ENCODE data around the gene RSPRY1.

The RSPRY1 gene

GRCh38 chr16:57145046-57146021 lies 40.8 kb upstream of the RSPRY1 start:
- no peak for DNase-seq
- H3K36me3 ChIP-seq (ENCODE audit: control insufficient read depth, insufficient read depth, low read length) = no peaks in the 10 kb centered on the region
- H3K4me3 ChIP-seq (ENCODE audit: insufficient read depth, low read depth, low read length, poor library complexity, severe bottlenecking) = no peak overlapping the region
- no peak overlapping the region for H3K27ac ChIP-seq (ENCODE audit: insufficient read depth, low read length, poor library complexity, severe bottlenecking)
- H3K4me1 ChIP-seq (ENCODE audit: control insufficient read depth, insufficient read depth, low read length, poor library complexity, severe bottlenecking) = peaks cover 26% of the 10 kb centered on the region
- no peaks in the 10 kb centered on the region for H3K9me3 ChIP-seq (ENCODE audit: control insufficient read depth, low read length)
- H3K27me3 ChIP-seq (replicated peaks; ENCODE audit: control insufficient read depth, insufficient read depth, low read length, poor library complexity, severe bottlenecking) = no peaks in the 10 kb centered on the region

DNA sequence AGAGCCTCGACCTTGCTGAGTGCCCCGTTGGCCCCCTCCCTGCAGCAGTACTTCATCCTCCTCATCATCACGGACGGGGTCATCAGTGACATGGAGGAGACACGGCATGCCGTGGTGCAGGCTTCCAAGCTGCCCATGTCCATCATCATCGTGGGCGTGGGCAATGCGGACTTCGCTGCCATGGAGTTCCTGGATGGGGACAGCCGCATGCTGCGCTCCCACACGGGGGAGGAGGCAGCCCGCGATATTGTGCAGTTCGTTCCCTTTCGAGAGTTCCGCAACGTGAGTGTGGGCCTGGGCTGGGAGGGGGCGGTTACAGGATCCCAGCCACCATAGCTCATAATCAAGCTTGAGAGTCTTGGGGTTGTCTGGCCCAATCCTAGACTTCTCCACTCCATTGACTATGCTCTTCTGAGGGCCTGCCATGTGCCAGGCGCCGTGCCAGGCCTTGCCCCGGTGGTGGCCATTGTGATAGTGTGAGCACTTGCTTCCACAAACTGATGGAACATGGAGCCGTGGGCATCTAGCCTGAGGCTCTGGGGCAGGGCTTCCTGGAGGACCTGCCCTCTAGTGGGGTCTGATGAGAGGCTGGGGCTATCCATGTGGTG lies 40.0 kb upstream of the RSPRY1 start:
- Histone ChIP-seq H3K27ac (ENCODE audit: insufficient read depth, low read length, poor library complexity, severe bottlenecking) (no peak overlapping the region), H3K9me3 (ENCODE audit: control insufficient read depth, low read length) (no peaks in the 10 kb centered on the region), H3K27me3 (replicated peaks; ENCODE audit: control insufficient read depth, insufficient read depth, low read length, poor library complexity, severe bottlenecking) (no peaks in the 10 kb centered on the region), H3K36me3 (ENCODE audit: control insufficient read depth, insufficient read depth, low read length) (no peaks in the 10 kb centered on the region), H3K4me1 (ENCODE audit: control insufficient read depth, insufficient read depth, low read length, poor library complexity, severe bottlenecking) (peaks cover 23% of the 10 kb centered on the region), H3K4me3 (ENCODE audit: insufficient read depth, low read depth, low read length, poor library complexity, severe bottlenecking) (no peak overlapping the region)
- DNase-seq = no peak

- Histone ChIP-seq H3K9me3 (ENCODE audit: control insufficient read depth, low read length) (no peaks in the 10 kb centered on the region), H3K27me3 (replicated peaks; ENCODE audit: control insufficient read depth, insufficient read depth, low read length, poor library complexity, severe bottlenecking) (no peaks in the 10 kb centered on the region), H3K4me3 (ENCODE audit: insufficient read depth, low read depth, low read length, poor library complexity, severe bottlenecking) (no peak overlapping the region), H3K4me1 (ENCODE audit: control insufficient read depth, insufficient read depth, low read length, poor library complexity, severe bottlenecking) (peaks cover 17% of the 10 kb centered on the region), H3K36me3 (ENCODE audit: control insufficient read depth, insufficient read depth, low read length) (no peaks in the 10 kb centered on the region), H3K27ac (ENCODE audit: insufficient read depth, low read length, poor library complexity, severe bottlenecking) (no peak overlapping the region)
- no peak for DNase-seq
Observed at GRCh38 chr16:57146735-57147134, 39.4 kb upstream of the RSPRY1 start.

GRCh38 chr16:57147381-57148221 lies 38.5 kb upstream of the RSPRY1 start:
- no peak for DNase-seq
- Histone ChIP-seq H3K9me3 (ENCODE audit: control insufficient read depth, low read length) (no peaks in the 10 kb centered on the region), H3K4me3 (ENCODE audit: insufficient read depth, low read depth, low read length, poor library complexity, severe bottlenecking) (no peak overlapping the region), H3K27ac (ENCODE audit: insufficient read depth, low read length, poor library complexity, severe bottlenecking) (no peak overlapping the region), H3K27me3 (replicated peaks; ENCODE audit: control insufficient read depth, insufficient read depth, low read length, poor library complexity, severe bottlenecking) (no peaks in the 10 kb centered on the region), H3K4me1 (ENCODE audit: control insufficient read depth, insufficient read depth, low read length, poor library complexity, severe bottlenecking) (peaks cover 8% of the 10 kb centered on the region), H3K36me3 (ENCODE audit: control insufficient read depth, insufficient read depth, low read length) (no peaks in the 10 kb centered on the region)

- H3K4me3 ChIP-seq (ENCODE audit: insufficient read depth, low read depth, low read length, poor library complexity, severe bottlenecking) = no peak overlapping the region
- DNase-seq = no peak
- H3K27ac ChIP-seq (ENCODE audit: insufficient read depth, low read length, poor library complexity, severe bottlenecking) = no peak overlapping the region
- H3K9me3 ChIP-seq (ENCODE audit: control insufficient read depth, low read length) = no peaks in the 10 kb centered on the region
- peaks cover 8% of the 10 kb centered on the region for H3K36me3 ChIP-seq (ENCODE audit: control insufficient read depth, insufficient read depth, low read length)
- H3K4me1 ChIP-seq (ENCODE audit: control insufficient read depth, insufficient read depth, low read length, poor library complexity, severe bottlenecking) = no peaks in the 10 kb centered on the region
- no peaks in the 10 kb centered on the region for H3K27me3 ChIP-seq (replicated peaks; ENCODE audit: control insufficient read depth, insufficient read depth, low read length, poor library complexity, severe bottlenecking)
Observed at GRCh38 chr16:57148481-57148880, 37.6 kb upstream of the RSPRY1 start.

DNA sequence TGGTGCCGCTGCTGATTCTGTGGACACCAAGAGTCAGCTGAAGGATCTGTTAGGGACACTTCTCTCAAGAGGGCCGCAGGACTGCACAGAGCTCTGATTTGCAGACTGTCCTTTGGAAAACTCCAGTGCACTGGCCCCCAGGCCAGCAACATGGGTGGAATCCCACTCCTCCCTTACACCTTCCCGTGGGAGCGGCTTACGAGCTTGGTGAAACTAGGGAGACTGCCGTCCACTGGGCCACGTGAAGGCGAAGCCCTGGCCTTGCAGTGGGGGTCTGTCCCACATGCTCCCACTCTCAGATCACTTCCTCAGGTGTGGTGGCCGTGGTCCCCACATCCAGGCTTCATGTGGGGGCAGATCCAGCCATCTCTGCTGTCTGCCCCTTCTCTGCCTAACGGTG lies 36.7 kb upstream of the RSPRY1 start:
- no peaks in the 10 kb centered on the region for H3K4me1 ChIP-seq (ENCODE audit: control insufficient read depth, insufficient read depth, low read length, poor library complexity, severe bottlenecking)
- no peak overlapping the region for H3K4me3 ChIP-seq (ENCODE audit: insufficient read depth, low read depth, low read length, poor library complexity, severe bottlenecking)
- no peaks in the 10 kb centered on the region for H3K27me3 ChIP-seq (replicated peaks; ENCODE audit: control insufficient read depth, insufficient read depth, low read length, poor library complexity, severe bottlenecking)
- peaks cover 17% of the 10 kb centered on the region for H3K36me3 ChIP-seq (ENCODE audit: control insufficient read depth, insufficient read depth, low read length)
- no peak overlapping the region for H3K27ac ChIP-seq (ENCODE audit: insufficient read depth, low read length, poor library complexity, severe bottlenecking)
- no peak for DNase-seq
- H3K9me3 ChIP-seq (ENCODE audit: control insufficient read depth, low read length) = no peaks in the 10 kb centered on the region

DNA sequence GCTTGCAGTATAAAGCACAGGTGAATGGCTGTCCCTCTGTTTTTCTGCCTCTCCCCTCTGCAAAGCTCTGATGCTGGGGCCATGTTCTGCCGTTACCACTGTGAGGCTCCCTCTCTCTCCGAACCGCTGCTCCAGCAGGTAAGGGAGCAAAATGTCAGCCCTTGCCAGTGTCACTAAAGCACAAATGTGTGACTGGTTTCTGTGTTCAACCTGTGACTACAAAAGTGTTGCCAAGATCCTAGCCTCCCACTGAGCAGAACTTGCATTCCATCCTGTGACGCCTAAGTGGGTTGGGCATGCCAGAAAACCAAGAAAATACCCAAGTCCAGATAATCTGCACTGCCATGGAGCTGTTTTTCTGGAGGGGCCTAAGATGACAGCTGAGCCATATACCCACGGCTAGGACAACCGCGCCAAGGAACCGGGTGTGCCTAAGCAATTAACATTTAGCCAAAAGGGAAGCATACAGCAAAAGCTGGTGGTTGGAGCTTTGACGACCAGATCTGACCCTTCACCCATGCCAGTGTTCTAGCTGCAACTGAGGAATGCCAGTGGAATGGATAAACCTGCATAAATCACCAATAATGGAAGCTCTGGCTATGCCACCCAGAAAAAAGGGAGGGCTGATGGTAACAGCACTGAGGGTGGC lies 35.3 kb upstream of the RSPRY1 start:
- no peaks in the 10 kb centered on the region for H3K27me3 ChIP-seq (replicated peaks; ENCODE audit: control insufficient read depth, insufficient read depth, low read length, poor library complexity, severe bottlenecking)
- H3K9me3 ChIP-seq (ENCODE audit: control insufficient read depth, low read length) = no peaks in the 10 kb centered on the region
- H3K27ac ChIP-seq (ENCODE audit: insufficient read depth, low read length, poor library complexity, severe bottlenecking) = no peak overlapping the region
- H3K4me3 ChIP-seq (ENCODE audit: insufficient read depth, low read depth, low read length, poor library complexity, severe bottlenecking) = no peak overlapping the region
- no peaks in the 10 kb centered on the region for H3K4me1 ChIP-seq (ENCODE audit: control insufficient read depth, insufficient read depth, low read length, poor library complexity, severe bottlenecking)
- peaks cover 31% of the 10 kb centered on the region for H3K36me3 ChIP-seq (ENCODE audit: control insufficient read depth, insufficient read depth, low read length)
- DNase-seq = no peak

DNA sequence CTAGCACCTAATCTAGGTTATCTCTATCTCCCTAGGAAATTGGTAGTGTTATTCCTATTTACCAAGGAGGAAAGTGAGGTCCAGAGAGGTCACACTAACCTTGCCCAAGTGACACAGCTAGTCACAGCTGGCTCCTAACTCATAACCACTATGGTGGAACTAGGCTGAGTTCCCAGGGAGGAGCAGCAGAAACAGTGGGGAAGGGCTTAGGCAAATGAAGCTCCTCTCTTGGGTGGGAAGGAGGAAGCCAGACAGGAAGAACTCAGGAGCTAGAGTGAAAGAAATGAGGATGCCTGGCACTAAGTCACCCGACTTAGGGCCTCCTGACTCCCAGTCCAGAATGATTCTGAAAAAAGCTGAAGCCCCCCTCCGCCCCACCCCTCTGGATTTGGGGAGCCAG lies 34.8 kb upstream of the RSPRY1 start:
- H3K9me3 ChIP-seq (ENCODE audit: control insufficient read depth, low read length) = no peaks in the 10 kb centered on the region
- H3K36me3 ChIP-seq (ENCODE audit: control insufficient read depth, insufficient read depth, low read length) = peaks cover 31% of the 10 kb centered on the region

DNA sequence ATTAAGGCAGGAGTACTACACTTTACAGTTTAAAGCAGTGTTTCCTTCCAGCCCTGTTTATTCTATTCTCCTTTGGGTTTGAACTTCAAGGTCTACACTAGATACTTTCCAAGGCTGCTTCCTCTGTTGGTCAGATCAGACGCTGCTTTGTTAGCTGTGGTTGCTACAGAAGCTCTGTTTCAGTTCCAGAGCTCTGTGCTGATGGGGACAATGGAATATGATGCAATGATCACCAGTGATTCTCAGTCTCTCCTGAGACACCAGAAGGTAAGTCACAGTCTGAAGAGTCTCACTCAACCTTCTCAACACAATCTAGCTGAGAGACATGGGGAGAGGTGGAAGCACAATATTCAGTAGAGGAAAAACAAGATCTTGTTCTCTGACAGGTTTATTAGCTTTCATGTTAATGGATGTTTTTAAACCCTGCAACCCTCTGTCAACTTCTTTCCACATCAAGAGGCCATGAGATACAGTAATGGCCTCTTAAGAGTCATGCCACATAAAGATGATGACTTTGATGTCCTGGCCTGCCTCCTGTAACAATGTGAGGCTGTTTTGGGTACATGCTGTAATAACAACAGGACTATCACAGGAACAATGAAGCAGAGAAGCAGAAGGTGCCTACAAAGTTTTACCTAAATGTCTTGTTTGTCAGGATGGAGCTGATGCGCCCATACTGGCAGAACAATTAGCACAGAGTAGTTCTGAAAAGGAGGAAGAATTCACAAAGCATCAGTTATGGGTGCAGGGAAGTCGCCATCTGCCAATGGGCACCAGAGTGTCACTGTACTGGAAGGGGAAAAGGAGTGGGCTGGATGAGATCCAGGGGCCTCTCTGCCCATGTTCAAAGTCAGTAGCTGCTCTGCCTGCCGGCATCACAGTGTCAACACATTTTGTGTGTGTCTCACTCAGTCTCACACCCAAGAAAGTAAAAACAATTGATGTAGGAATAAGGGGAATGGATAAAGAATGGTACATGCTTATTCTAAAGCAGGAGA lies 33.7 kb upstream of the RSPRY1 start:
- no peak overlapping the region for H3K4me3 ChIP-seq (ENCODE audit: insufficient read depth, low read depth, low read length, poor library complexity, severe bottlenecking)
- no peak overlapping the region for H3K27ac ChIP-seq (ENCODE audit: insufficient read depth, low read length, poor library complexity, severe bottlenecking)
- H3K36me3 ChIP-seq (ENCODE audit: control insufficient read depth, insufficient read depth, low read length) = peaks cover 31% of the 10 kb centered on the region
- no peaks in the 10 kb centered on the region for H3K9me3 ChIP-seq (ENCODE audit: control insufficient read depth, low read length)
- no peak for DNase-seq
- no peaks in the 10 kb centered on the region for H3K27me3 ChIP-seq (replicated peaks; ENCODE audit: control insufficient read depth, insufficient read depth, low read length, poor library complexity, severe bottlenecking)
- H3K4me1 ChIP-seq (ENCODE audit: control insufficient read depth, insufficient read depth, low read length, poor library complexity, severe bottlenecking) = no peaks in the 10 kb centered on the region

More for the DNA sequence above, 34.8 kb upstream of the RSPRY1 start:
- no peak for DNase-seq
- Histone ChIP-seq H3K27me3 (replicated peaks; ENCODE audit: control insufficient read depth, insufficient read depth, low read length, poor library complexity, severe bottlenecking) (no peaks in the 10 kb centered on the region), H3K4me1 (ENCODE audit: control insufficient read depth, insufficient read depth, low read length, poor library complexity, severe bottlenecking) (no peaks in the 10 kb centered on the region), H3K4me3 (ENCODE audit: insufficient read depth, low read depth, low read length, poor library complexity, severe bottlenecking) (no peak overlapping the region), H3K27ac (ENCODE audit: insufficient read depth, low read length, poor library complexity, severe bottlenecking) (no peak overlapping the region)
